Testis (tissue), 2 donors: ENCODE data around the gene FAM193B.

Experiments used
- CTCF ChIP-seq, 3 experiments: fragments of 450-650 bp in 2 of 3; fragments of 200-600 bp in 1 of 3; sonication (generic) in 1 of 3; IDR thresholded peaks; one replicate each; pipeline ENCODE4 v1.5.1; 2016 to 2019; ENCODE audit warnings: antibody characterized with exemption in 3 of 3, mild to moderate bottlenecking in 2 of 3, moderate library complexity in 1 of 3
- POLR2A ChIP-seq: fragments of 450-650 bp; IDR thresholded peaks from one replicate; pipeline ENCODE4 v1.6.1; 2017; ENCODE audit warnings: antibody characterized with exemption, mild to moderate bottlenecking, moderate library complexity

GRCh38 chr5:177602458-177602830, 48.1 kb upstream of the FAM193B start:
- TF ChIP-seq CTCF (IDR thresholded peaks at IDR 0.05), result no peak
- no peak for TF ChIP-seq POLR2A
